ENCODE data around the gene DUOXA1.
"Not testable (repeated sequence)": the region's sequence is repeated elsewhere in the genome, so short reads cannot be mapped to it uniquely, and the experiment has no call there.

DUOXA1 gene

GRCh38 chr15:45087513-45087912 is 42.2 kb downstream of the DUOXA1 start:
- no peak for DNase-seq

- no peak for DNase-seq
Observed at GRCh38 chr15:45084163-45084562, 45.5 kb downstream of the DUOXA1 start.

GRCh38 chr15:45083223-45083622 is 46.5 kb downstream of the DUOXA1 start:
- no peak for DNase-seq

- not testable (repeated sequence) for DNase-seq
Observed at GRCh38 chr15:45082412-45082811, 47.3 kb downstream of the DUOXA1 start.

- not testable (repeated sequence) for DNase-seq
Observed at GRCh38 chr15:45080593-45080992, 49.1 kb downstream of the DUOXA1 start.

GRCh38 chr15:45079628-45080246 is 49.9 kb downstream of the DUOXA1 start:
- not testable (repeated sequence) for DNase-seq

GRCh38 chr15:45079201-45079600 is 50.5 kb downstream of the DUOXA1 start:
- DNase-seq, result not testable (repeated sequence)

- not testable (repeated sequence) for DNase-seq
Observed at GRCh38 chr15:45077391-45077790, 52.3 kb downstream of the DUOXA1 start.

- DNase-seq, result not testable (repeated sequence)
Observed at GRCh38 chr15:45075440-45076320, 54.0 kb downstream of the DUOXA1 start.

GRCh38 chr15:45073602-45074001 is 56.1 kb downstream of the DUOXA1 start:
- not testable (repeated sequence) for DNase-seq

GRCh38 chr15:45069942-45070360 is 59.7 kb downstream of the DUOXA1 start:
- DNase-seq, result not testable (repeated sequence)

All from fibroblast of skin of right biceps (primary cell).